H1 (cell line): ENCODE results near the gene SPACA7. TPM values are rescaled to one million over a fixed set of nuclear protein-coding genes. Genes with fewer than 3 reads are reported as not detected.
A peak's percentile ranks its signal among the peaks of the same experiment; 100 is the strongest.

Source experiments
- CTCF ChIA-PET: fragments of 300-600 bp; sonication (Branson Sonifier 250); formaldehyde crosslinking; loops from one replicate; lab custom pipeline; 2021; ENCODE audit not compliant: partially characterized antibody; lab: Charles Lee
- POLR2A ChIA-PET: fragments of 300-600 bp; sonication (Branson Sonifier 250); formaldehyde crosslinking; loops from one replicate; lab custom pipeline; 2021; ENCODE audit warnings: inconsistent platforms; ENCODE audit not compliant: partially characterized antibody; lab: Charles Lee
- DNase-seq, 2 experiments: peaks; one replicate each; pipeline versions ENCODE4 v3.0.0 to v3.0.0-alpha.2; 2010 to 2022; ENCODE audit warnings: low spot score in 2 of 2, low read depth in 1 of 2, mixed read lengths in 1 of 2
- FAIRE-seq: peaks from 2 replicates; lab custom pipeline; 2011; peaks lifted over from hg19 to GRCh38; lab: Jason Lieb, UNC
- H2AFZ ChIP-seq: 2 replicates; pipeline ENCODE4 v1.8.1; 2012; ENCODE audit warnings: low read length, inconsistent platforms
- H2AK5ac ChIP-seq: 2 replicates; pipeline ENCODE4 v1.6.1; 2013; ENCODE audit warnings: low read depth, low read length
- H2BK120ac ChIP-seq: replicated peaks from 2 replicates; pipeline ENCODE3; 2013; ENCODE audit warnings: low read depth, low read length, inconsistent platforms
- H2BK12ac ChIP-seq: 2 replicates; pipeline ENCODE4 v1.6.1; 2013; ENCODE audit warnings: low read depth, low read length
- H2BK15ac ChIP-seq: 2 replicates; pipeline ENCODE4 v1.6.1; 2013; ENCODE audit warnings: low read length
- H2BK20ac ChIP-seq: 2 replicates; pipeline ENCODE4 v1.6.1; 2013; ENCODE audit warnings: low read length
- H2BK5ac ChIP-seq: 2 replicates; pipeline ENCODE4 v1.6.1; 2013; ENCODE audit warnings: low read depth, low read length
- H3K14ac ChIP-seq: 2 replicates; pipeline ENCODE4 v1.6.1; 2013; ENCODE audit warnings: inconsistent platforms; ENCODE audit not compliant: insufficient read length
- H3K18ac ChIP-seq: 2 replicates; pipeline ENCODE4 v1.6.1; 2013; ENCODE audit warnings: low read length; ENCODE audit errors: extremely low read depth
- H3K23ac ChIP-seq: 2 replicates; pipeline ENCODE4 v1.6.1; 2013; ENCODE audit warnings: inconsistent platforms; ENCODE audit not compliant: insufficient read length
- H3K23me2 ChIP-seq: 2 replicates; pipeline ENCODE4 v1.6.1; 2013; ENCODE audit warnings: low read depth, low read length
- H3K27ac ChIP-seq: 2 replicates; pipeline ENCODE4 v1.6.1; 2011; ENCODE audit warnings: low read depth, low read length, inconsistent platforms
- H3K27me3 ChIP-seq, 4 experiments: replicated peaks in 1 of 4; 1 replicate in 1 of 4; 2 replicates in 3 of 4; pipeline versions ENCODE4 v1.6.1 to v1.8.1; 2011 to 2013; ENCODE audit warnings: low read length in 3 of 4, mild to moderate bottlenecking in 3 of 4, inconsistent platforms in 2 of 4, mixed read lengths in 2 of 4, moderate library complexity in 1 of 4; ENCODE audit not compliant: control insufficient read depth in 3 of 4, insufficient read depth in 3 of 4; ENCODE audit errors: extremely low read depth in 1 of 4
- H3K36me3 ChIP-seq, 4 experiments: 2 replicates each; pipeline versions ENCODE4 v1.6.1 to v1.8.1; 2011 to 2013; ENCODE audit warnings: mild to moderate bottlenecking in 4 of 4, low read length in 3 of 4, moderate library complexity in 2 of 4, control low read depth in 1 of 4, inconsistent platforms in 1 of 4; ENCODE audit not compliant: insufficient read depth in 4 of 4, control insufficient read depth in 2 of 4
- H3K4ac ChIP-seq: replicated peaks from 2 replicates; pipeline ENCODE3; 2013; ENCODE audit warnings: low read length, low read depth, mixed read lengths, inconsistent platforms; ENCODE audit not compliant: insufficient read length
- H3K4me1 ChIP-seq, 4 experiments: replicated peaks in 1 of 4; 1 replicate in 1 of 4; 2 replicates in 3 of 4; pipeline versions ENCODE4 v1.6.1 to v1.8.1; 2011 to 2013; ENCODE audit warnings: low read length in 3 of 4, inconsistent platforms in 2 of 4, mixed read lengths in 1 of 4; ENCODE audit not compliant: insufficient read depth in 4 of 4, control insufficient read depth in 3 of 4
- H3K4me2 ChIP-seq, 2 experiments: 2 replicates each; pipeline versions ENCODE4 v1.6.1 to v1.8.1; 2011 to 2013; ENCODE audit warnings: low read depth in 2 of 2, low read length in 2 of 2, control low read depth in 1 of 2, inconsistent platforms in 1 of 2, mild to moderate bottlenecking in 1 of 2; ENCODE audit not compliant: insufficient read depth in 1 of 2
- H3K4me3 ChIP-seq, 4 experiments: fragments of 200-600, 300-600 bp in 1 of 4; sonication (generic), shearing (Covaris generic), sonication (Bioruptor Twin) in 1 of 4; 2 replicates each; pipeline versions ENCODE4 v1.5.1 to v1.8.1; 2011 to 2016; ENCODE audit warnings: low read length in 4 of 4, low read depth in 3 of 4, control low read depth in 2 of 4, inconsistent platforms in 2 of 4, mild to moderate bottlenecking in 2 of 4, mixed read lengths in 1 of 4, moderate library complexity in 1 of 4; ENCODE audit not compliant: insufficient read depth in 2 of 4; ENCODE audit errors: extremely low read depth in 1 of 4
- H3K56ac ChIP-seq: replicated peaks from 2 replicates; pipeline ENCODE3; 2013; ENCODE audit warnings: low read depth, mild to moderate bottlenecking, mixed read lengths, low read length, inconsistent platforms; ENCODE audit not compliant: insufficient read length
- H3K79me1 ChIP-seq: 2 replicates; pipeline ENCODE4 v1.6.1; 2013; ENCODE audit warnings: low read depth, low read length, control low read depth
- H3K79me2 ChIP-seq, 2 experiments: 2 replicates each; pipeline versions ENCODE4 v1.6.1 to v1.8.1; 2012 to 2013; ENCODE audit warnings: low read length in 2 of 2, mild to moderate bottlenecking in 2 of 2, inconsistent platforms in 1 of 2; ENCODE audit not compliant: insufficient read depth in 2 of 2, control insufficient read depth in 1 of 2
- H3K9ac ChIP-seq, 4 experiments: replicated peaks in 1 of 4; 1 replicate in 1 of 4; 2 replicates in 3 of 4; pipeline versions ENCODE4 v1.6.1 to v1.8.1; 2011 to 2013; ENCODE audit warnings: low read depth in 3 of 4, low read length in 3 of 4, control low read depth in 2 of 4, mild to moderate bottlenecking in 2 of 4, moderate library complexity in 2 of 4, inconsistent platforms in 1 of 4; ENCODE audit errors: extremely low read depth in 1 of 4
- H3K9me3 ChIP-seq, 2 experiments: 2 replicates each; pipeline versions ENCODE4 v1.6.1 to v1.8.1; 2012 to 2013; ENCODE audit warnings: mild to moderate bottlenecking in 2 of 2, moderate library complexity in 2 of 2, control low read depth in 1 of 2, inconsistent platforms in 1 of 2, low read depth in 1 of 2, low read length in 1 of 2, mixed read lengths in 1 of 2; ENCODE audit not compliant: insufficient read depth in 2 of 2
- H4K20me1 ChIP-seq, 2 experiments: replicated peaks in 1 of 2; 2 replicates each; pipeline versions ENCODE3 to v1.8.1; 2011 to 2013; ENCODE audit warnings: inconsistent platforms in 2 of 2, low read length in 2 of 2, mild to moderate bottlenecking in 1 of 2; ENCODE audit not compliant: insufficient read depth in 2 of 2, control insufficient read depth in 1 of 2
- H4K5ac ChIP-seq: 2 replicates; pipeline ENCODE4 v1.6.1; 2013; ENCODE audit warnings: low read length, low read depth, mixed read lengths, inconsistent platforms; ENCODE audit not compliant: insufficient read length
- H4K8ac ChIP-seq: 2 replicates; pipeline ENCODE4 v1.8.0; 2013; ENCODE audit warnings: mild to moderate bottlenecking, moderate library complexity, low read length, inconsistent platforms; ENCODE audit not compliant: insufficient read depth; ENCODE audit errors: extremely low read depth
- H4K91ac ChIP-seq: replicated peaks from 2 replicates; pipeline ENCODE3; 2013; ENCODE audit warnings: low read length, mixed read lengths, inconsistent platforms; ENCODE audit not compliant: insufficient read length
- ATF3 ChIP-seq: IDR thresholded peaks from 2 replicates; pipeline ENCODE4 v1.6.1; 2011; ENCODE audit warnings: low read depth, mild to moderate bottlenecking, low read length; ENCODE audit not compliant: insufficient read depth
- BACH1 ChIP-seq: IDR thresholded peaks from 2 replicates; pipeline ENCODE4 v1.6.1; 2012; ENCODE audit warnings: low read length, improper control_type of control experiment
- CREB1 ChIP-seq: IDR thresholded peaks from 2 replicates; pipeline ENCODE4 v1.6.1; 2012; ENCODE audit warnings: inconsistent platforms
- FOSL1 ChIP-seq: IDR thresholded peaks from 2 replicates; pipeline ENCODE4 v1.6.1; 2011; ENCODE audit warnings: mild to moderate bottlenecking, low read depth, low read length, moderate library complexity; ENCODE audit not compliant: insufficient read depth
- GTF2F1 ChIP-seq: IDR thresholded peaks from 2 replicates; pipeline ENCODE4 v1.6.1; 2012; ENCODE audit warnings: low read depth, low read length, improper control_type of control experiment, borderline replicate concordance
- NRF1 ChIP-seq: IDR thresholded peaks from 2 replicates; pipeline ENCODE4 v1.6.1; 2011; ENCODE audit warnings: mild to moderate bottlenecking, low read depth, low read length, improper control_type of control experiment
- POU5F1 ChIP-seq: IDR thresholded peaks from 2 replicates; pipeline ENCODE4 v1.6.1; 2011; ENCODE audit warnings: low read depth, mild to moderate bottlenecking, low read length, moderate library complexity
- RBBP5 ChIP-seq: IDR thresholded peaks from 2 replicates; pipeline ENCODE4 v1.7.1; 2012; ENCODE audit warnings: low read depth, mild to moderate bottlenecking, inconsistent platforms, low read length, moderate library complexity, borderline replicate concordance
- RNF2 ChIP-seq: fragments of 200-900, 300-1000 bp; sonication (generic); IDR thresholded peaks from 2 replicates; pipeline ENCODE4 v1.7.1; 2016; ENCODE audit warnings: borderline replicate concordance, low read depth, mild to moderate bottlenecking, antibody characterized with exemption, low read length; ENCODE audit not compliant: poor library complexity, severe bottlenecking; ENCODE audit errors: missing control alignments
- SIRT6 ChIP-seq: IDR thresholded peaks from one replicate; pipeline ENCODE4 v1.7.1; 2012; ENCODE audit warnings: low read length, inconsistent platforms
- TAF7 ChIP-seq: optimal IDR thresholded peaks from 2 replicates; pipeline ENCODE3; 2011; ENCODE audit warnings: low read depth, mild to moderate bottlenecking, inconsistent platforms, low read length, moderate library complexity, borderline replicate concordance
- TEAD4 ChIP-seq: IDR thresholded peaks from 2 replicates; pipeline ENCODE4 v1.6.1; 2012; ENCODE audit warnings: low read depth, low read length, inconsistent platforms, mixed read lengths
- WGBS, 2 experiments: shearing (Covaris generic) in 1 of 2; methylation state at CpG; one replicate each; pipeline versions ENCODE4 v1.1.6 to v1.1.7; 2013 to 2015; ENCODE audit warnings: low lambda C conversion rate in 2 of 2, mixed read lengths in 2 of 2, inconsistent platforms in 1 of 2, low coverage in 1 of 2, missing lambda C conversion rate in 1 of 2; ENCODE audit not compliant: insufficient replicate concordance in 2 of 2, insufficient coverage in 1 of 2, insufficient read length in 1 of 2; ENCODE audit errors: extremely low coverage in 1 of 2, missing lambda C conversion rate in 1 of 2; 5-methylcytosine and 5-hydroxymethylcytosine counted together
- polyA plus RNA-seq, 7 experiments: library from polyadenylated mRNA; depleted of rRNA in 3 of 7; stranded (reverse) in 5 of 7; unstranded in 2 of 7; fragments of >200 nt in 5 of 7; fragments of 200-250 nt in 2 of 7; gene quantifications; 1 replicate in 5 of 7; 2 replicates in 1 of 7; 4 replicates in 1 of 7; pipeline versions ENCODE4 v1.2.1 to v1.2.3, GENCODE V29; 2011 to 2013; ENCODE audit warnings: missing spikeins in 2 of 7, mixed read lengths in 2 of 7
- total RNA-seq: library from RNA; stranded (reverse); fragmentation: NEBNext Ultra II Directional; extraction: Animal tissue kit (Norgen Biotek cat#: 25700); gene quantifications from 2 replicates; pipeline ENCODE4 v1.2.1, GENCODE V29; 2021

The SPACA7 gene
- total and polyA plus RNA-seq, 2 of the 8 experiments (the other 6 are each of a cell fraction or from before 2014, with no cell fraction given), result not detected

- H3K4me2 ChIP-seq, result no peak overlapping the region
- no peak overlapping the region for H3K23ac ChIP-seq
- no peak overlapping the region for H2BK12ac ChIP-seq
- H2AFZ ChIP-seq, result no peak overlapping the region
- no peak overlapping the region for H4K91ac ChIP-seq
- no peak overlapping the region for H3K27ac ChIP-seq
- no peaks in the 10 kb centered on the region for H3K79me1 ChIP-seq
- H3K18ac ChIP-seq, result no peak overlapping the region
- no peak overlapping the region for H4K5ac ChIP-seq
- H3K9me3 ChIP-seq, result no peaks in the 10 kb centered on the region
- H3K27me3 ChIP-seq, result no peaks in the 10 kb centered on the region
- H3K4ac ChIP-seq, result no peak overlapping the region
- no peak overlapping the region for H2BK20ac ChIP-seq
- H2BK5ac ChIP-seq, result no peak overlapping the region
- H3K4me3 ChIP-seq, result no peak overlapping the region
- no peak overlapping the region for H2BK15ac ChIP-seq
- no peaks in the 10 kb centered on the region for H3K36me3 ChIP-seq
- no peak overlapping the region for H3K9ac ChIP-seq
- ChIA-PET CTCF (interaction anchor here (0.8 to 1.1 kb wide), 2 partner anchors 8 to 9 kb away, joined by 3 read pairs; no protein-coding TSS in a partner anchor), POLR2A (no interaction called here)
- H3K56ac ChIP-seq, result no peak overlapping the region
- no peaks in the 10 kb centered on the region for H3K23me2 ChIP-seq
- no peak overlapping the region for H3K14ac ChIP-seq
- no peak overlapping the region for H2AK5ac ChIP-seq
- DNase-seq (peak in 1 of 2 experiments; percentile 45), FAIRE-seq (no peak)
- H3K79me2 ChIP-seq, result no peaks in the 10 kb centered on the region
- H4K20me1 ChIP-seq, result no peaks in the 10 kb centered on the region
- WGBS, 2 experiments, result 85% methylated on average over 35 of the region's 36 CpGs; no CpG with 5 or more reads in 1 of the 2 experiments
- H3K4me1 ChIP-seq, result no peaks in the 10 kb centered on the region
- H4K8ac ChIP-seq, result peak overlapping the region; percentile 45; the same call in 1 of the 2 replicates
- H2BK120ac ChIP-seq, result no peak overlapping the region
- TF ChIP-seq BACH1, result no peak
- no peak for TF ChIP-seq RNF2
- no peak for TF ChIP-seq ATF3
- TF ChIP-seq RBBP5, result no peak
- no peak for TF ChIP-seq NRF1
- no peak for TF ChIP-seq CREB1
- TF ChIP-seq GTF2F1, result no peak
- TF ChIP-seq FOSL1, result no peak
- no peak for TF ChIP-seq SIRT6
- TF ChIP-seq TAF7, result no peak
- no peak for TF ChIP-seq POU5F1
- TF ChIP-seq TEAD4, result no peak
These were observed 76.4 kb downstream of the SPACA7 start for GRCh38 chr13:112452380-112453206.
